ENCODE measurements around the gene SIK2. TPM values are rescaled to one million over a fixed set of nuclear protein-coding genes. Genes with fewer than 3 reads are reported as not detected.

The SIK2 gene
- total RNA-seq, 1 experiment from 2014 or later, result 13.0 TPM

DNA sequence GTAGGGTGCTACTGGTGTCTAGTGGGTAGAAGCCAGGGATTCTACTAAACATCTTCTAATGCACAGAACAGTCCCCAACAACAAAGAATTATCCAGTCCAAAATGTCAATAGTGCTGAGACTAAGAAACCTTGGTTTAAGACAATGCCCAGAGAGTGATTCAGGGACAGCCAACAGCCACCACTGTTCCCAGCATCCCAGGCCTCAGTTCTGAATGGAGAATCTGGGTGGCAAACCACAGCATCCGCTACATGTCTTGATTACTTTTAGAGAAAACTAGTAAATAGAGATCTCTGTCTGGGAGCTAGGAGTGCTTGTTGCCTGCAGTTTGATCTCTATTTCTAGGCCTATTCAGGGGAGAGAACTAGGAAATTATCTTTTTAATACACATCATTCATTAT, 20.9 kb upstream of the SIK2 start (continued):
- TF ChIP-seq YY1 (IDR thresholded peaks at IDR 0.05; ENCODE audit: extremely low read depth, insufficient replicate concordance, low read depth, low read length) (no peak), JUND (IDR thresholded peaks at IDR 0.05) (no peak)
- TF ChIP-seq, protein P1, sequence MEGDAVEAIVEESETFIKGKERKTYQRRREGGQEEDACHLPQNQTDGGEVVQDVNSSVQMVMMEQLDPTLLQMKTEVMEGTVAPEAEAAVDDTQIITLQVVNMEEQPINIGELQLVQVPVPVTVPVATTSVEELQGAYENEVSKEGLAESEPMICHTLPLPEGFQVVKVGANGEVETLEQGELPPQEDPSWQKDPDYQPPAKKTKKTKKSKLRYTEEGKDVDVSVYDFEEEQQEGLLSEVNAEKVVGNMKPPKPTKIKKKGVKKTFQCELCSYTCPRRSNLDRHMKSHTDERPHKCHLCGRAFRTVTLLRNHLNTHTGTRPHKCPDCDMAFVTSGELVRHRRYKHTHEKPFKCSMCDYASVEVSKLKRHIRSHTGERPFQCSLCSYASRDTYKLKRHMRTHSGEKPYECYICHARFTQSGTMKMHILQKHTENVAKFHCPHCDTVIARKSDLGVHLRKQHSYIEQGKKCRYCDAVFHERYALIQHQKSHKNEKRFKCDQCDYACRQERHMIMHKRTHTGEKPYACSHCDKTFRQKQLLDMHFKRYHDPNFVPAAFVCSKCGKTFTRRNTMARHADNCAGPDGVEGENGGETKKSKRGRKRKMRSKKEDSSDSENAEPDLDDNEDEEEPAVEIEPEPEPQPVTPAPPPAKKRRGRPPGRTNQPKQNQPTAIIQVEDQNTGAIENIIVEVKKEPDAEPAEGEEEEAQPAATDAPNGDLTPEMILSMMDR (IDR thresholded peaks at IDR 0.05 in 2 of 3, conservative IDR thresholded peaks at IDR 0.05 in 1 of 3; ENCODE audit: borderline replicate concordance in 1 of 3, insufficient read depth in 1 of 3, low read depth in 2 of 3, low read length in 2 of 3), result no peak

DNA sequence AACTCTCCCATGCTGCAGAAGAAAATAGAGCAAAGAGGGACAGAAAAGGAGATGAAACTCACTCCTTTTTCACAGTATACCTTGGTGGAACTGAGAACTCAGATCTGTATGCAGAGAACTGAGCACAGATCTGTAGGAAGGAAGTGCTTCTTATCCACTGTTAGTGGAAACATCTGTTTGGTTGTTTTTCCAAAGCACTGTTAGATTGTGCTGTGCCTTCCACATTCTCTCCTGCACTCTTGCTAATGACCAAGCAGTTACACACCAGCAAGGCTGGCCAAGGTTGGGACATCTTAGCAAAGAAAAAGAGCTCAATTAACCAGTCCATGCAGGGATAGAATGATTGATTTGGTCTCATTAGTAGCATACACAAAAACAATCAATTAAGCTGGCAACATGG, 20.1 kb upstream of the SIK2 start:
- Histone ChIP-seq H2AFZ (ENCODE audit: low read depth, low read length, poor library complexity, severe bottlenecking) (no peak overlapping the region), H3K36me3 (ENCODE audit: control insufficient read depth in 1 of 2, insufficient read depth in 2 of 2, low read length in 2 of 2) (no peaks in the 10 kb centered on the region), H3K4me3 (replicated peaks in 1 of 2; ENCODE audit: low read depth in 1 of 2, low read length in 2 of 2) (no peak overlapping the region), H3K4me1 (ENCODE audit: control insufficient read depth in 1 of 2, insufficient read depth in 2 of 2, low read length in 2 of 2) (no peaks in the 10 kb centered on the region), H3K4me2 (ENCODE audit: low read length) (no peak overlapping the region), H4K20me1 (ENCODE audit: insufficient read depth) (no peaks in the 10 kb centered on the region), H3K9me2 (ENCODE audit: insufficient read depth) (no peaks in the 10 kb centered on the region), H3K27me3 (ENCODE audit: insufficient read depth, low read length) (no peaks in the 10 kb centered on the region), H3K79me2 (ENCODE audit: insufficient read depth, low read length) (no peaks in the 10 kb centered on the region), H3K9me3 (ENCODE audit: control insufficient read depth in 1 of 2, insufficient read depth in 1 of 2, low read depth in 1 of 2, low read length in 2 of 2) (no peaks in the 10 kb centered on the region), H3K27ac (ENCODE audit: low read depth, low read length) (no peak overlapping the region), H3K9ac (ENCODE audit: low read length) (no peak overlapping the region)
- BruUV-seq (replicated peaks), result no TSS peak
- POLR2A ChIA-PET, result no interaction called here
- DNase-seq (ENCODE audit: low read depth, low spot score) (no peak), ATAC-seq (no peak)
- RAD21 ChIA-PET (ENCODE audit: low non-redundant PET in 1 of 2, low total read pairs in 2 of 2, uncharacterized antibody in 2 of 2, unreplicated experiment in 2 of 2), result no interaction called here
- intact Hi-C loops (cut with micrococcal nuclease), result loop anchor here (10.0 kb wide), 1 partner anchor 413 kb away; no protein-coding TSS in a partner anchor
- CTCF ChIA-PET, result no interaction called here
- TF ChIP-seq TCF7L2 (IDR thresholded peaks at IDR 0.05; ENCODE audit: borderline replicate concordance, extremely low read depth, insufficient read depth, insufficient read length) (no peak), CEBPB (IDR thresholded peaks at IDR 0.05; ENCODE audit: low read depth) (no peak), FOSL1 (IDR thresholded peaks at IDR 0.05; ENCODE audit: low read depth) (no peak), CBX3 (IDR thresholded peaks at IDR 0.05; ENCODE audit: low read depth) (no peak), ZFX (IDR thresholded peaks at IDR 0.05) (no peak), POLR2AphosphoS5 (IDR thresholded peaks at IDR 0.05; ENCODE audit: low read depth, low read length) (no peak), EZH2phosphoT487 (IDR thresholded peaks at IDR 0.05; ENCODE audit: borderline replicate concordance) (no peak), RAD21 (IDR thresholded peaks at IDR 0.05; ENCODE audit: low read depth) (no peak), SIN3A (IDR thresholded peaks at IDR 0.05; ENCODE audit: low read depth) (no peak), ELF1 (IDR thresholded peaks at IDR 0.05; ENCODE audit: borderline replicate concordance, low read depth) (no peak)
- TF ChIP-seq, protein P1 (IDR thresholded peaks at IDR 0.05 in 2 of 3, conservative IDR thresholded peaks at IDR 0.05 in 1 of 3; ENCODE audit: borderline replicate concordance in 1 of 3, insufficient read depth in 1 of 3, low read depth in 2 of 3, low read length in 2 of 3), result no peak
- TF ChIP-seq, protein P2, sequence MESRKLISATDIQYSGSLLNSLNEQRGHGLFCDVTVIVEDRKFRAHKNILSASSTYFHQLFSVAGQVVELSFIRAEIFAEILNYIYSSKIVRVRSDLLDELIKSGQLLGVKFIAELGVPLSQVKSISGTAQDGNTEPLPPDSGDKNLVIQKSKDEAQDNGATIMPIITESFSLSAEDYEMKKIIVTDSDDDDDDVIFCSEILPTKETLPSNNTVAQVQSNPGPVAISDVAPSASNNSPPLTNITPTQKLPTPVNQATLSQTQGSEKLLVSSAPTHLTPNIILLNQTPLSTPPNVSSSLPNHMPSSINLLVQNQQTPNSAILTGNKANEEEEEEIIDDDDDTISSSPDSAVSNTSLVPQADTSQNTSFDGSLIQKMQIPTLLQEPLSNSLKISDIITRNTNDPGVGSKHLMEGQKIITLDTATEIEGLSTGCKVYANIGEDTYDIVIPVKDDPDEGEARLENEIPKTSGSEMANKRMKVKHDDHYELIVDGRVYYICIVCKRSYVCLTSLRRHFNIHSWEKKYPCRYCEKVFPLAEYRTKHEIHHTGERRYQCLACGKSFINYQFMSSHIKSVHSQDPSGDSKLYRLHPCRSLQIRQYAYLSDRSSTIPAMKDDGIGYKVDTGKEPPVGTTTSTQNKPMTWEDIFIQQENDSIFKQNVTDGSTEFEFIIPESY (IDR thresholded peaks at IDR 0.05; ENCODE audit: extremely low read depth, insufficient replicate concordance, low read length), result no peak
- TF ChIP-seq, protein P3, sequence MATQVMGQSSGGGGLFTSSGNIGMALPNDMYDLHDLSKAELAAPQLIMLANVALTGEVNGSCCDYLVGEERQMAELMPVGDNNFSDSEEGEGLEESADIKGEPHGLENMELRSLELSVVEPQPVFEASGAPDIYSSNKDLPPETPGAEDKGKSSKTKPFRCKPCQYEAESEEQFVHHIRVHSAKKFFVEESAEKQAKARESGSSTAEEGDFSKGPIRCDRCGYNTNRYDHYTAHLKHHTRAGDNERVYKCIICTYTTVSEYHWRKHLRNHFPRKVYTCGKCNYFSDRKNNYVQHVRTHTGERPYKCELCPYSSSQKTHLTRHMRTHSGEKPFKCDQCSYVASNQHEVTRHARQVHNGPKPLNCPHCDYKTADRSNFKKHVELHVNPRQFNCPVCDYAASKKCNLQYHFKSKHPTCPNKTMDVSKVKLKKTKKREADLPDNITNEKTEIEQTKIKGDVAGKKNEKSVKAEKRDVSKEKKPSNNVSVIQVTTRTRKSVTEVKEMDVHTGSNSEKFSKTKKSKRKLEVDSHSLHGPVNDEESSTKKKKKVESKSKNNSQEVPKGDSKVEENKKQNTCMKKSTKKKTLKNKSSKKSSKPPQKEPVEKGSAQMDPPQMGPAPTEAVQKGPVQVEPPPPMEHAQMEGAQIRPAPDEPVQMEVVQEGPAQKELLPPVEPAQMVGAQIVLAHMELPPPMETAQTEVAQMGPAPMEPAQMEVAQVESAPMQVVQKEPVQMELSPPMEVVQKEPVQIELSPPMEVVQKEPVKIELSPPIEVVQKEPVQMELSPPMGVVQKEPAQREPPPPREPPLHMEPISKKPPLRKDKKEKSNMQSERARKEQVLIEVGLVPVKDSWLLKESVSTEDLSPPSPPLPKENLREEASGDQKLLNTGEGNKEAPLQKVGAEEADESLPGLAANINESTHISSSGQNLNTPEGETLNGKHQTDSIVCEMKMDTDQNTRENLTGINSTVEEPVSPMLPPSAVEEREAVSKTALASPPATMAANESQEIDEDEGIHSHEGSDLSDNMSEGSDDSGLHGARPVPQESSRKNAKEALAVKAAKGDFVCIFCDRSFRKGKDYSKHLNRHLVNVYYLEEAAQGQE (IDR thresholded peaks at IDR 0.05; ENCODE audit: low read depth), result no peak

Data from HCT116 (cell line).